GM20000 (cell line): Measurements from ENCODE around the gene CFAP43.

Experiments used
- DNase-seq: peaks from one replicate; pipeline ENCODE4 v3.0.0; 2012; ENCODE audit warnings: low spot score
- TF ChIP-seq, protein P1 (sequence below): IDR thresholded peaks from 2 replicates; pipeline ENCODE4 v1.5.1; 2012; ENCODE audit warnings: mild to moderate bottlenecking, control low read depth; ENCODE audit errors: extremely low read depth, missing control alignments

Gene CFAP43

DNA sequence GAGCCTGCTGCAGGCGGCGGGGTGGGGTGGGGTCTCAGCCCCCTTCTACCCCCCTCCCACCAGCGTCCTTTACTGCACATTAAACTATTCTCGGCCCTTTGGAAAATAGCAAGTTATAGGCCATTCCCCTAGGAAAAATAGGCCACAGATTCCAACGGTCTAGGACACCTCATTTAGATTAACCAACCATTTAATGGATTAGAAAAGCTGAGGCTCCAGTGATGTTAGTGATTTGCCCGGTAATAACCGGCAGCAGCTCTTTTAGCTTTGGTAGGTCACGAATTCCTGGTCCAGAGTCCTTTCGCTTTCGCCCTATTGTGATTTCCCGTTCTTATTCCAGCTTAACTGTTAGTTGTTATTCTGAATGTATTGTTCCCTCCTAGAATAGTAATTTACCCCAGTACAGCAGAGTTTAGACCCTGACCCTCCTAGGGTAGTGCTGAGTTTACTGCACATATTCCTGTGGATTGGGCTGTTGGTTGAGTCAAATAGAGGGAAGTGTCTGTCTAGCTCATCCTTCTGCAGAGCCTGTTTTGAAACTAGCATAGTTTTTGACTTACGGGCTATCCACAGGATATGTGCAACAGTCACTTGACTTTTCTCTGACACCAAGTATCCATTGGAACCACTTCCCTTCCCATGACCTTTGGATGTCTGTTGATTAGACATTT, 23.3 kb upstream of the CFAP43 start:
- TF ChIP-seq, protein P1, sequence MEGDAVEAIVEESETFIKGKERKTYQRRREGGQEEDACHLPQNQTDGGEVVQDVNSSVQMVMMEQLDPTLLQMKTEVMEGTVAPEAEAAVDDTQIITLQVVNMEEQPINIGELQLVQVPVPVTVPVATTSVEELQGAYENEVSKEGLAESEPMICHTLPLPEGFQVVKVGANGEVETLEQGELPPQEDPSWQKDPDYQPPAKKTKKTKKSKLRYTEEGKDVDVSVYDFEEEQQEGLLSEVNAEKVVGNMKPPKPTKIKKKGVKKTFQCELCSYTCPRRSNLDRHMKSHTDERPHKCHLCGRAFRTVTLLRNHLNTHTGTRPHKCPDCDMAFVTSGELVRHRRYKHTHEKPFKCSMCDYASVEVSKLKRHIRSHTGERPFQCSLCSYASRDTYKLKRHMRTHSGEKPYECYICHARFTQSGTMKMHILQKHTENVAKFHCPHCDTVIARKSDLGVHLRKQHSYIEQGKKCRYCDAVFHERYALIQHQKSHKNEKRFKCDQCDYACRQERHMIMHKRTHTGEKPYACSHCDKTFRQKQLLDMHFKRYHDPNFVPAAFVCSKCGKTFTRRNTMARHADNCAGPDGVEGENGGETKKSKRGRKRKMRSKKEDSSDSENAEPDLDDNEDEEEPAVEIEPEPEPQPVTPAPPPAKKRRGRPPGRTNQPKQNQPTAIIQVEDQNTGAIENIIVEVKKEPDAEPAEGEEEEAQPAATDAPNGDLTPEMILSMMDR, result no peak
- peak; percentile 41 for DNase-seq

DNA sequence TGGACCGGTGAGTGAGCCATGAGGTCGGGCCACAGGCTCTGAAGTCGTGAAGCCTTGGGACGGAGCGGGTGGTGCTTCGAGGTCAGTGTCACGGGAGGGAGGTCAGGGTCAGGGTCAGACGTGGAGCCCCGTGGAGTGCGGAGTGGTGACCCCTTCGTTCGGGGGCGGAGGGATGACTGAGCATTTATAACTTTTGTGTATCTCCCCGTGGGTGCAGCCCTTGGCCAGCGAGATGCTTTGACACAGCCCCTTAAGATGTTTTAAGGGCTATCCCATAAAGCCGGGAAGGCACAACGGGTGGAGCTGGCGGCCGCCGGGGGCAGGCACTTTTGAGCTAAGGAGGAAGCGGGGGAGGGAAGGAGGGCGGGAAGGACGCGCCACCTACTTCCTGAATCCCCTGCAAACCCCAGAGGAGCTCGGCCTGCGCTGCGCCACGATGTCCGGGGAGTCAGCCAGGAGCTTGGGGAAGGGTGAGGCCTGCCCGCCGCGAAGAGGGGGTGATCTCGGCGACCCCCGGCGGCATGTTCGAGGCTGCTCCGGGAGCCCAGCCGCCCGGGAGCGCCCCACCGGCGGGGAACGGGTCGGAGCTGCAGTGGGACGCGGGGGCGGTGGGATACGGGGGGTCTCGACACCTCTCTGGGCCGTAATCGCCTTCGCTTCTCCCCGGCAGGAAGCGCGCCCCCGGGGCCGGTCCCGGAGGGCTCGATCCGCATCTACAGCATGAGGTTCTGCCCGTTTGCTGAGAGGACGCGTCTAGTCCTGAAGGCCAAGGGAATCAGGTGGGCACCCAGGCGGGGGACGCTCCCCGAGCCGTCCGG, 22.5 kb upstream of the CFAP43 start, which contains the start of gene GSTO1:
Gene GSTO1 (plus strand): TSS at position 400 of the 818 bp plus-strand sequence. CDS start 37 bp downstream, at position 437.
- TF ChIP-seq, protein P1, result no peak
- DNase-seq, result peak; percentile 81

DNA sequence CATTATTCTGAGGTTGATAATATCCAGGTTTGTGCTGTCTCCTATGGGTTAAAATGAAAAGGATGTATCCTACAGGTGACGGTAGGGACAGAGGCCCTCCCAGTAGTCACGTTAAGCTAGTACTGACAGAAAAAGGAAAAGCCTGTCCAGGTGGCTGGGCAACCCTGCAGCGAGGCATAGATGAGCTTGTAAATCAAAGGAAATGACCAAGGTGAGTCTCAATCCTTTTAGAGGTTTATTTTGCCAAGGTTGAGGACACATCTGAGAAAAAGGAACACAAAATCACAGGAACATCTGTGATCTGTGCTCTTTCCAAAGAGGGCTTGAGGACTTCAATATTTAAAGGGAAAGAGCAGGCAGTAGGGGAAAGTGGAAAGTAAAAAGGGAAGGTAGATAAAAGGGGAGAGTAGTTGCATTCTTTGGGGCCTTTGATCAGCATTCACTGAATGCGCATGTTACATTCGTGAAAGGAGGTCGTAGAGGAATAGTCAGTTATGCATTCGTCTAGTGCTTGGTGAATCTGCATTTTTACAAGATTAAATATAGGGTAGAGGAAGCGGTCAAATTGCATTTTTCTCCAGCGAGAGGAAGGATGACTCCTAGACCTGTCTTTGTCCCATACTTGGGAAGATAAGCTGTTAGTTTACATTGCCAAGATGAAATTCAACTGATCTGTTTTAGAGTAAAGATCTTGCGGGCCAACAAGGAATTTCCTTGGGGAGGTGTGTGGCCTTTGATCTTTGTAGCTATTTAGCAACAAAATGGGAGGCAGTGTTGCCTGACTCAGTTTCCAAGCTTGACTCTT, 21.6 kb upstream of the CFAP43 start:
- TF ChIP-seq, protein P1, result no peak
- no peak for DNase-seq

DNA sequence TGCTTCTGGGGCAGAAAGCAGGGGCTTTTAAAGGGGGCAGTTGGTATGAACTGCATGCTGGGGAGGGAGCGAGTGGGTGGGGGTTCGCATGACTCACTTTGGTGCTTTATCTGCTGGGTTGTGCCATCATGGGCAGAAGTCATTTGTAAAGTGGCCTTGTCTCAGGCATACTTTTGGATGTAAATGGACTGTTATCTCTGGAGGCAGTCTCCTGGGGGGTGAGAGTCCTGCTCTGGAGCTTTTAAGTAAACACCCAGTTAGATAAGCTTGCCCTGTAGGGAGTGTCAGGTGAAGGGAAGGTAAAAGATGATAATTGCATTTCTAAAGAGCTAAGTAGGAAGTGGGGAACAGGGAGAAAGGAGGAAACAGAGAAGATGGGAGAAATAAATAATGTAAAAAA, 20.9 kb upstream of the CFAP43 start:
- DNase-seq, result no peak
- TF ChIP-seq, protein P1, result no peak

DNA sequence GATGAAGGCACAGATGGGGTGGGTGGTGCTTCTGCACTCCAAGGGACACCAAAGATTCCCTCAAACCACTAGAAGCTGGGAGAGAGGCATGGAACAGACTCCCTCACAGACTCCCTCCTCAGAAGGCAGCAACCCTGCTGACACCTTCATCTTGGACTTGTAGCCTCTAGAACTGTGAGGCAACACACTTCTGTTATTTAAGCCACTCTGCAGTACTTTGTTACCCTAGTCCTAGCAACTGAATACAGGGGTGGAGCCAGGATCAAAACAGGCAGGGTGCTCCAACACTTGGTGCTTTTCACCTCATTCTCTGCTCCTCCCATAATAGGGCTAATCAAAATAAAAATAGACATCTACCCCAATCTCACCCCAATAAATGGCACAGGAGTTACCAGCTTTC, 20.2 kb upstream of the CFAP43 start:
- DNase-seq, result no peak
- TF ChIP-seq, protein P1, result no peak

DNA sequence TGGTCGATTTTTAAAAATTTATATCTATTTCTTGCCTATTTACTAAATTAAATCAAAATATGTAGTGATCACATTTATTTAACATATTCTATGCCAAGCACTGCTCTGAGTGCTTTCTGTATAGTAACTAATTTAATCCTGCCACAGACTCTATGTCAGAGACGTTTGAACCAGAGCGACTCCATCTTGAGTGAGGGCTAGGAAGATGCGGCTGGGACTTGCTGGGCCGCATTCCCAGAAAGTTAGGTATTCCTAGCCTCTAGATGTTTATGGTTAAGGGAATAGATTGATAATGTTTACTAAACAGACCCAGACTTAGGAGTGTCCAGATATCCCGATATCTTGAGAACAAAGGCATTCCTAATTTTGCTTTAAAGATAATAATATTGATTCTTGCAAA, 19.3 kb upstream of the CFAP43 start:
- DNase-seq, result no peak

More for the DNA sequence above, 19.3 kb upstream of the CFAP43 start:
- TF ChIP-seq, protein P1, result no peak
